DOHH2 (cell line): ENCODE data around the gene TGFBR3.

Experiments used
- H3F3A ChIP-seq: fragments of 200-600 bp; sonication (generic), shearing (Covaris generic); 2 replicates; pipeline ENCODE4 v1.6.0; 2016; ENCODE audit warnings: antibody characterized with exemption, mild to moderate bottlenecking; ENCODE audit not compliant: control insufficient read depth, insufficient read depth
- H3K27ac ChIP-seq: fragments of 200-600 bp; sonication (generic); 2 replicates; pipeline ENCODE4 v1.5.1; 2014; ENCODE audit warnings: low read depth, mild to moderate bottlenecking, low read length, moderate library complexity
- H3K27me3 ChIP-seq: fragments of 200-600 bp; sonication (generic); 2 replicates; pipeline ENCODE4 v1.6.1; 2014; ENCODE audit warnings: mild to moderate bottlenecking, low read length, mixed read lengths; ENCODE audit not compliant: control insufficient read depth
- H3K36me3 ChIP-seq: fragments of 200-600 bp; sonication (generic); 2 replicates; pipeline ENCODE4 v1.6.1; 2014; ENCODE audit warnings: mild to moderate bottlenecking, low read length, moderate library complexity, mixed read lengths; ENCODE audit not compliant: control insufficient read depth
- H3K4me1 ChIP-seq: fragments of 200-600 bp; sonication (generic); 2 replicates; pipeline ENCODE4 v1.6.1; 2014; ENCODE audit warnings: mild to moderate bottlenecking, low read length, mixed read lengths; ENCODE audit not compliant: control insufficient read depth
- H3K4me2 ChIP-seq: fragments of 200-600 bp; sonication (generic); 2 replicates; pipeline ENCODE4 v1.6.0; 2014; ENCODE audit warnings: mild to moderate bottlenecking, low read length, moderate library complexity
- H3K4me3 ChIP-seq: fragments of 200-600 bp; sonication (generic); 2 replicates; pipeline ENCODE4 v1.5.1; 2014; ENCODE audit warnings: mild to moderate bottlenecking, low read length, mixed read lengths
- H3K79me2 ChIP-seq: fragments of 200-600 bp; sonication (generic); 2 replicates; pipeline ENCODE4 v1.6.1; 2014; ENCODE audit warnings: mild to moderate bottlenecking, low read length, mixed read lengths; ENCODE audit not compliant: control insufficient read depth
- H3K9me2 ChIP-seq: fragments of 200-600 bp; sonication (generic); replicated peaks from 2 replicates; pipeline ENCODE4 v1.6.1; 2014; ENCODE audit warnings: mild to moderate bottlenecking, low read length, mixed read lengths; ENCODE audit not compliant: control insufficient read depth
- H3K9me3 ChIP-seq: fragments of 200-600 bp; sonication (generic); 2 replicates; pipeline ENCODE4 v1.6.1; 2014; ENCODE audit warnings: antibody characterized with exemption, low read length, mixed read lengths; ENCODE audit not compliant: control insufficient read depth, insufficient read depth
- H4K20me1 ChIP-seq: fragments of 200-600 bp; sonication (generic); 2 replicates; pipeline ENCODE4 v1.6.0; 2014; ENCODE audit warnings: low read depth, mild to moderate bottlenecking, antibody characterized with exemption, low read length, moderate library complexity; ENCODE audit not compliant: control insufficient read depth, insufficient read depth
- EZH2phosphoT487 ChIP-seq: fragments of 200-600 bp; sonication (generic); IDR thresholded peaks from 2 replicates; pipeline ENCODE4 v1.6.1; 2017; ENCODE audit warnings: borderline replicate concordance, mild to moderate bottlenecking, antibody characterized with exemption, low read length, moderate library complexity, mixed read lengths
- TF ChIP-seq, protein P1 (sequence below): fragments of 200-600 bp; sonication (generic); IDR thresholded peaks from one replicate; pipeline ENCODE4 v1.5.1; 2014; ENCODE audit warnings: antibody characterized with exemption, mild to moderate bottlenecking, low read depth, low read length; ENCODE audit not compliant: poor library complexity, severe bottlenecking

Gene TGFBR3

DNA sequence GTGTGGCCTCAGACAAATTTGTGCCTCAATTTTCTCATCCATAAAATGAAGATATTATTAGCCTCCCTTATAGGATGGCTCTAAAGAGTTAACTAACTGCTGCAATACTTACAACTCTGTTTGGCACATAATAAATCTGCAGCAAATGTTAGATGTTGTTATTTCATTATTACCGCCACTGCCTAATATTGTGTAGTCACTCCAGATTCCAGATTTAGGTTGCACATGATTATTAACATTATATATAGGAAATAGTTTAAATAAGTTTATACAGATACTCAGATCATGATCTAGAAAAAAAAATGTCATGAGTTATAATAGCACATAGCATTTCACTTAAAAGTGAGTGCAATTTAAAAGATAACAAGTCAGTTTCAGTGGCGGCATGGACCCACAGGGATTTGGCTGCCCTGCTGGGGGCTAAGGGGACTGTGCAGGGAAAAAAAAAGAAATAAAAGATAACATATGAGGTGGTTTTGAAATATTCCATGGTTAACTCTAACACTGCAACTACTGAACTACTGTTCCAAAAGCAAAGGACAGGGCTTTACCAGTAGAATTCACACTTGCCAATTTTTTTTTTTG is 170.4 kb downstream of the TGFBR3 start:
- no peaks in the 10 kb centered on the region for H3K27me3 ChIP-seq
- H3K9me2 ChIP-seq, result no peaks in the 10 kb centered on the region
- no peak overlapping the region for H3K4me3 ChIP-seq
- no peaks in the 10 kb centered on the region for H3F3A ChIP-seq
- H3K27ac ChIP-seq, result no peak overlapping the region
- no peaks in the 10 kb centered on the region for H3K4me1 ChIP-seq
- H3K36me3 ChIP-seq, result no peaks in the 10 kb centered on the region
- H4K20me1 ChIP-seq, result no peaks in the 10 kb centered on the region
- no peaks in the 10 kb centered on the region for H3K9me3 ChIP-seq
- no peak overlapping the region for H3K4me2 ChIP-seq
- no peak for TF ChIP-seq EZH2phosphoT487
- TF ChIP-seq, protein P1, sequence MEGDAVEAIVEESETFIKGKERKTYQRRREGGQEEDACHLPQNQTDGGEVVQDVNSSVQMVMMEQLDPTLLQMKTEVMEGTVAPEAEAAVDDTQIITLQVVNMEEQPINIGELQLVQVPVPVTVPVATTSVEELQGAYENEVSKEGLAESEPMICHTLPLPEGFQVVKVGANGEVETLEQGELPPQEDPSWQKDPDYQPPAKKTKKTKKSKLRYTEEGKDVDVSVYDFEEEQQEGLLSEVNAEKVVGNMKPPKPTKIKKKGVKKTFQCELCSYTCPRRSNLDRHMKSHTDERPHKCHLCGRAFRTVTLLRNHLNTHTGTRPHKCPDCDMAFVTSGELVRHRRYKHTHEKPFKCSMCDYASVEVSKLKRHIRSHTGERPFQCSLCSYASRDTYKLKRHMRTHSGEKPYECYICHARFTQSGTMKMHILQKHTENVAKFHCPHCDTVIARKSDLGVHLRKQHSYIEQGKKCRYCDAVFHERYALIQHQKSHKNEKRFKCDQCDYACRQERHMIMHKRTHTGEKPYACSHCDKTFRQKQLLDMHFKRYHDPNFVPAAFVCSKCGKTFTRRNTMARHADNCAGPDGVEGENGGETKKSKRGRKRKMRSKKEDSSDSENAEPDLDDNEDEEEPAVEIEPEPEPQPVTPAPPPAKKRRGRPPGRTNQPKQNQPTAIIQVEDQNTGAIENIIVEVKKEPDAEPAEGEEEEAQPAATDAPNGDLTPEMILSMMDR, result no peak
- H3K79me2 ChIP-seq, result no peaks in the 10 kb centered on the region

DNA sequence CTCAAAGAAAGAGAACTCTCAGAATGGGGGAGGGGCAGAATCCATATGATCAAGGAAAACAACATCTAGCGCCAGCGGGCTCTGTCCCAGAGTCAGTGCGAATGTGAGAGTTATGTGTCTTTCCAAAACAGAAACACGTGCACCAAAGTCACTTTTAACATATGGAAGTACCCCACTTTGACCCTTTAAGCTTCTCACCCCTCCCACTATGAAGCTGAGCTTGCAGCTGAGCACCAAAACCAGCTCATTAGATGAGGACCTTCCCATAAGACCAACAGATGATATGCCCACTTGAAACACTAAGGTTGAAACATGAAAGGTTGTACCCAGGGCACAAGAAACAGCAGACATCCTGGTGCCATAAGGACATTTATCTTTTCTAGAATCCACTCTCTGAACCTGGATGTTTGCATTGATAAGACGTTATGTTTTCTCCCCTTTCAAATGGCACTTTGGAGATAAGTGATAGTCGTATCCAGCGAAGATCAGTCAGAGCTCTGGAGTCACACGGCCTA is 171.0 kb downstream of the TGFBR3 start:
- no peaks in the 10 kb centered on the region for H3K4me1 ChIP-seq
- no peak for TF ChIP-seq EZH2phosphoT487
- TF ChIP-seq, protein P1, result no peak
- no peaks in the 10 kb centered on the region for H4K20me1 ChIP-seq
- H3K27me3 ChIP-seq, result no peaks in the 10 kb centered on the region
- H3F3A ChIP-seq, result no peaks in the 10 kb centered on the region
- H3K27ac ChIP-seq, result no peak overlapping the region
- no peaks in the 10 kb centered on the region for H3K36me3 ChIP-seq
- no peak overlapping the region for H3K4me3 ChIP-seq
- no peaks in the 10 kb centered on the region for H3K79me2 ChIP-seq
- no peaks in the 10 kb centered on the region for H3K9me3 ChIP-seq
- H3K9me2 ChIP-seq, result no peaks in the 10 kb centered on the region
- H3K4me2 ChIP-seq, result no peak overlapping the region

DNA sequence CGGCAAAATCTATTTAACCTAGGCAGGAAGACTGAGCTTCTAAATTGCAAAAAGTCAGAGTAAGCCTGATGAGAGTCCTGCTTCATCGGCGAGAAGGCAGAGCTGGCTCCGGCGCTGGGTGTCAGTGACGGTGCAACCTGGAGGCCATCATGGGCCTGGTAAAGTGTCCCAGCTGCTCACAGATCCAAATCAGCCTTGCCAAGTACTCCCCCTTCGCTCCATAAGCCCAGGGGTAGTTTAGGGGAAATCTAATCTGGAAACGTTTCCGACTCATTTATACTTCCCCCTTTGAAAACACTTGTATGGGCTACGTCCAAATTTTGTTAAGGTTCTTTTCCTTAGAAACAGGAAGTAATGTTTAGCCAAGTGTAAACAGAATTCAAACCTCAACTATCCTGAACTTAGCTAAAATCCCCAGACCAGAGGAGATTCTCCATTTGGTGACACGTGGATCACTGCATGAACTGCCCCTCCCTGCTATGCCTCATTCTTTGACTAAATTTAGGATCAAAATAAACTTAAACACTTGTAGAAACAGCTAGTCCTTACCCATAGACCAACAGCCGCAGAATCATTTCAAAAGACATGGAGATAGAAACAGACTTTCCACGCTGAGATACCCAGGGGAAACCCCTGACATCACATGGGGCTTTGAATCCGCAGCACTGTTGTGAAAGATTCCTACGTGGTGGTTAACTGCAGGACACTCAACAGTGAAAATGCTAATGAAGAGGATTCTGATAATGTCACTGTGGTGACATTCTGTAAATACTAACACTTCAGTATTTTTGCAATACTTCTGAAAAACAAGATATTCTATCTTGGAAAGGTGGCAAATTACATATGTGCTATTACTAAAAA is 172.7 kb downstream of the TGFBR3 start:
- Histone ChIP-seq H3K27me3 (no peaks in the 10 kb centered on the region), H3K4me2 (no peak overlapping the region), H3F3A (no peaks in the 10 kb centered on the region), H3K4me1 (no peaks in the 10 kb centered on the region), H3K9me3 (no peaks in the 10 kb centered on the region), H4K20me1 (no peaks in the 10 kb centered on the region), H3K9me2 (no peaks in the 10 kb centered on the region), H3K27ac (no peak overlapping the region), H3K36me3 (no peaks in the 10 kb centered on the region), H3K79me2 (no peaks in the 10 kb centered on the region), H3K4me3 (no peak overlapping the region)
- no peak for TF ChIP-seq EZH2phosphoT487
- TF ChIP-seq, protein P1, result no peak
